LNCAP (cell line): ENCODE results near the gene RABEP2.

ENCODE experiments used
- TF ChIP-seq, protein P1 (sequence below): fragments of 450-650 bp; IDR thresholded peaks from 2 replicates; pipeline ENCODE4 v1.5.1; 2017; ENCODE audit warnings: mild to moderate bottlenecking

RABEP2 gene

DNA sequence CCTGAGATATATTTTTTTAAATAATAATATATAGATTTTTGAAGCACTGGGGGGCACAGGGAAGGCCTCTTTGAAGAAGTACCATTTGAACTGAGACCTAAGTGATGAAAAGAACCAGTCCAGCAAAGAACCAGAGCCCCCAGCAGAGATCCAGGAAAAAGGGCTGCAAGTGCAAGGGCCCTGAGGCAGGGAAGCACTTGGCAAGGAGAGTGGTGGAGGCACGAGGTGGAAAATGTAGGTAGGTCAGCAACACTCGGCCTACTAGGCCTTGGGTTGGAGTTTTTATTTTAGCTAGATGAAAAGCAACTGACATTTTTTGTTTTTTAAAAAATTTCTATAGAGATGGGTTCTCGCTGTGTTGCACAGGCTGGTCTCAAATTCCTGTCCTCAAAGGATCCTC lies 5.2 kb upstream of the RABEP2 start:
- TF ChIP-seq, protein P1, sequence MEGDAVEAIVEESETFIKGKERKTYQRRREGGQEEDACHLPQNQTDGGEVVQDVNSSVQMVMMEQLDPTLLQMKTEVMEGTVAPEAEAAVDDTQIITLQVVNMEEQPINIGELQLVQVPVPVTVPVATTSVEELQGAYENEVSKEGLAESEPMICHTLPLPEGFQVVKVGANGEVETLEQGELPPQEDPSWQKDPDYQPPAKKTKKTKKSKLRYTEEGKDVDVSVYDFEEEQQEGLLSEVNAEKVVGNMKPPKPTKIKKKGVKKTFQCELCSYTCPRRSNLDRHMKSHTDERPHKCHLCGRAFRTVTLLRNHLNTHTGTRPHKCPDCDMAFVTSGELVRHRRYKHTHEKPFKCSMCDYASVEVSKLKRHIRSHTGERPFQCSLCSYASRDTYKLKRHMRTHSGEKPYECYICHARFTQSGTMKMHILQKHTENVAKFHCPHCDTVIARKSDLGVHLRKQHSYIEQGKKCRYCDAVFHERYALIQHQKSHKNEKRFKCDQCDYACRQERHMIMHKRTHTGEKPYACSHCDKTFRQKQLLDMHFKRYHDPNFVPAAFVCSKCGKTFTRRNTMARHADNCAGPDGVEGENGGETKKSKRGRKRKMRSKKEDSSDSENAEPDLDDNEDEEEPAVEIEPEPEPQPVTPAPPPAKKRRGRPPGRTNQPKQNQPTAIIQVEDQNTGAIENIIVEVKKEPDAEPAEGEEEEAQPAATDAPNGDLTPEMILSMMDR: no peak

- TF ChIP-seq, protein P1: no peak
Measured at GRCh38 chr16:28927815-28928214, 2.8 kb upstream of the RABEP2 start.

DNA sequence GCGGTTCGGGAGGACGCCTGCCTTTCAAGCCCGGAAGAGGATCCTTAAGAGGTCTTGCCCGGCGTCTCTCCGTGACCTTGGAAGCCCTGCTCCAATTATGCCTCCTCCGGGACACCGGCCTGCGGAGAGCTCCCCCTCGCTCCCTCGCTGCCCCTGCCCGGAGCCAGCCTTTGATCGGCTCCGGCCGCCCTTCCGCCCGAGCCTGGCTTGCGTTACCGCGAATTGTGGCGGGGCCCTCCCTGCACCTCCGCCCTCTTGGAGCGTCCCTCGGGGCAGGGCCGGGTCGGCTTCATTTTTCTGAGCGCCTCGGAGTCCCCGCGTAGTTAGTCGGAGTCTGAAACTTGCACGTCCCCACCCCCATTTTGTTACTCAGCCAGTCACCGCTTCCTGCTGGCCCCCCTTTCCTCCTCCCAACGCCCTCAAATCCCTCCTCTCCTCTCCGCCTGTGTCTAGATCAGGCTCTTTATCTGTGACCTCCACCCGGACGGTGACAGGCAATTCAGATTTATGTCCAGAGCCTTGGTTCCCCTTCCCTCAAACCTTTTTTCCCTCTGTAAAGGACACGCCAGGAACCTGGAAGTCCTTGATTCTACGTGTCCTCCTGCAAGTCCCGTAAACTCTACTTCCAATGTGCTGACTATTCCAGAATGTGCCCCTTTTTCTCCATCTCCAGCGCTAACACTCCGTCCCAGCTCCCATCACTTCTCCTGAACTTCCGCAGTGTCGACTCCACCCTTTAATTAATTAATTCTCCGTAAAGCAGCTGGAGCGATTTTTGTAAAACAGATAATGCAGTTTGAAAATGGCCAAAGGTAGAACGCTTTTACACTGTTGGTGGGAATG lies 569 bp upstream of the RABEP2 start:
- TF ChIP-seq, protein P1: no peak

DNA sequence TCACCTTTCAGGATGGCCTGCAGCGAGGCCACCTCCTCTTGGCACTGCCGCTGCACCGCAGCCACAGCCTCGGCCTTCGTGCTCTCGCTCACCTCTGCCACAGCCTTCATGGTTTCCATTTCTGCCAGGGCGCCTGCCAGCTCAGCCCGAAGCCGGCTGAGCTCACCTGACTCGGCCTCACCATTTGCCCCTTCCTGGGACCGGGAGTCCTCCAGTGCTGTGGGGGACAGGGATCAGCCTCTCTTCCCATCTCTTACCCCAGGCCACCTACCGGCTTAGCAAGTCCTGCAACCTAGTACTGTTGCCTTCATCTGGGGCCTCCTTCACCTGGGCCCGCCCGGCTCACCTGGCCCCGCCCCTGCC lies 658 bp downstream of the RABEP2 start:
- TF ChIP-seq, protein P1: no peak

GRCh38 chr16:28923652-28924398 lies 1.2 kb downstream of the RABEP2 start:
- TF ChIP-seq, protein P1: no peak

- TF ChIP-seq, protein P1: no peak
Measured at GRCh38 chr16:28923231-28923587, 1.8 kb downstream of the RABEP2 start.

- TF ChIP-seq, protein P1: no peak
Measured at GRCh38 chr16:28918698-28919097, 6.3 kb downstream of the RABEP2 start.
